ENCODE data around the gene DGKE. TPM values are rescaled to one million over a fixed set of nuclear protein-coding genes. Genes with fewer than 3 reads are reported as not detected.

The DGKE gene
- total RNA-seq, 1 experiment from 2014 or later = 8.5 TPM

DNA sequence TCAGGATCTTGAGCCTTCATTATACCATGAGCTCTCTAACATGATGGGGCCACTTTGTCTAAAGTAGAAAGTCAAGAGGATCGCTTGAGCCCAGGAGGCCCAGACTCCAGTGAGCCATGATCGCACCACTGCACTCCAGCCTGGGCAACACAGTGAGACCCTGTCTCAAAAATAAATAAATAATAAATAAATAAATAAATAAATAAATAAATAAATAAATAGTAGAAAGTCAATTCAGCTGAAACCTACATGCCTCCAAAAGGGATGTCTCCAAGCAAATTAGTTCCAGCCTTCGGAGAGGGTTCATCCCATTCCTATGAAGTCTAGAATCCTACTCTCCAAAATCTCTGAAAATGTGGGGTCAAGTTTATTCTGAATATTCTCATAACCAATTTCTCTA lies 26.2 kb upstream of the DGKE start:
- Mint-ChIP-seq H3K27me3 (ENCODE audit: low read depth) (no peaks in the 10 kb centered on the region), H3K9me3 (no peaks in the 10 kb centered on the region), H3K4me1 (no peaks in the 10 kb centered on the region), H3K4me3 (no peak overlapping the region), H3K27ac (no peak overlapping the region), H3K36me3 (0 out of 2 replicates have a peak, but pooled peaks cover 3% of the 10 kb centered on the region)
- TF ChIP-seq GTF2I (CRISPR knock-in tag; conservative IDR thresholded peaks at IDR 0.05) = no peak
- TF ChIP-seq GABPB1 (CRISPR knock-in tag; IDR thresholded peaks at IDR 0.05) = no peak
- TF ChIP-seq NR3C1 (CRISPR knock-in tag; conservative IDR thresholded peaks at IDR 0.05; ENCODE audit: low read depth) = no peak
- TF ChIP-seq, protein P1, sequence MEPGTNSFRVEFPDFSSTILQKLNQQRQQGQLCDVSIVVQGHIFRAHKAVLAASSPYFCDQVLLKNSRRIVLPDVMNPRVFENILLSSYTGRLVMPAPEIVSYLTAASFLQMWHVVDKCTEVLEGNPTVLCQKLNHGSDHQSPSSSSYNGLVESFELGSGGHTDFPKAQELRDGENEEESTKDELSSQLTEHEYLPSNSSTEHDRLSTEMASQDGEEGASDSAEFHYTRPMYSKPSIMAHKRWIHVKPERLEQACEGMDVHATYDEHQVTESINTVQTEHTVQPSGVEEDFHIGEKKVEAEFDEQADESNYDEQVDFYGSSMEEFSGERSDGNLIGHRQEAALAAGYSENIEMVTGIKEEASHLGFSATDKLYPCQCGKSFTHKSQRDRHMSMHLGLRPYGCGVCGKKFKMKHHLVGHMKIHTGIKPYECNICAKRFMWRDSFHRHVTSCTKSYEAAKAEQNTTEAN (CRISPR knock-in tag; IDR thresholded peaks at IDR 0.05) = no peak
- TF ChIP-seq TEAD1 (CRISPR knock-in tag; IDR thresholded peaks at IDR 0.05) = no peak
- no peak for TF ChIP-seq ZNF423 (CRISPR knock-in tag; IDR thresholded peaks at IDR 0.05)
- no peak for TF ChIP-seq GRHL2 (CRISPR knock-in tag; IDR thresholded peaks at IDR 0.05; ENCODE audit: insufficient replicate concordance, severe bottlenecking)
- TF ChIP-seq, protein P2, sequence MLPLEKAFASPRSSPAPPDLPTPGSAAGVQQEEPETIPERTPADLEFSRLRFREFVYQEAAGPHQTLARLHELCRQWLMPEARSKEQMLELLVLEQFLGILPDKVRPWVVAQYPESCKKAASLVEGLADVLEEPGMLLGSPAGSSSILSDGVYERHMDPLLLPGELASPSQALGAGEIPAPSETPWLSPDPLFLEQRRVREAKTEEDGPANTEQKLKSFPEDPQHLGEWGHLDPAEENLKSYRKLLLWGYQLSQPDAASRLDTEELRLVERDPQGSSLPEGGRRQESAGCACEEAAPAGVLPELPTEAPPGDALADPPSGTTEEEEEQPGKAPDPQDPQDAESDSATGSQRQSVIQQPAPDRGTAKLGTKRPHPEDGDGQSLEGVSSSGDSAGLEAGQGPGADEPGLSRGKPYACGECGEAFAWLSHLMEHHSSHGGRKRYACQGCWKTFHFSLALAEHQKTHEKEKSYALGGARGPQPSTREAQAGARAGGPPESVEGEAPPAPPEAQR (CRISPR knock-in tag; IDR thresholded peaks at IDR 0.05) = no peak
- POLR2A ChIA-PET = no interaction called here
- DNase-seq (ENCODE audit: low spot score) = no peak
- CTCF ChIA-PET = interaction anchor here (0.9 kb wide), 1 partner anchor 12 kb away, joined by 3 read pairs; no protein-coding TSS in a partner anchor
- no peak for ATAC-seq

GRCh38 chr17:56808503-56808902 lies 25.4 kb upstream of the DGKE start:
- H3K36me3 Mint-ChIP-seq = 0 out of 2 replicates have a peak, but pooled peaks cover 3% of the 10 kb centered on the region
- H3K9me3 Mint-ChIP-seq = no peaks in the 10 kb centered on the region
- ChIA-PET CTCF (no interaction called here), POLR2A (no interaction called here)
- ATAC-seq (no peak), DNase-seq (ENCODE audit: low spot score) (no peak)
- no peak overlapping the region for H3K4me3 Mint-ChIP-seq
- peaks cover 3% of the 10 kb centered on the region; the same call in 1 of the 2 replicates for H3K4me1 Mint-ChIP-seq
- TF ChIP-seq TCF7 (CRISPR knock-in tag; IDR thresholded peaks at IDR 0.05; ENCODE audit: low read depth) (no peak), ZNF263 (CRISPR knock-in tag; IDR thresholded peaks at IDR 0.05; ENCODE audit: low read depth) (no peak), ZNF671 (CRISPR knock-in tag; IDR thresholded peaks at IDR 0.05) (no peak), ZNF317 (CRISPR knock-in tag; IDR thresholded peaks at IDR 0.05; ENCODE audit: borderline replicate concordance, low read depth) (no peak), NFATC4 (CRISPR knock-in tag; IDR thresholded peaks at IDR 0.05) (no peak), USF2 (CRISPR knock-in tag; IDR thresholded peaks at IDR 0.05) (no peak), EMX1 (CRISPR knock-in tag; IDR thresholded peaks at IDR 0.05) (no peak), ZNF396 (CRISPR knock-in tag; IDR thresholded peaks at IDR 0.05; ENCODE audit: borderline replicate concordance) (no peak)
- TF ChIP-seq, protein P3, sequence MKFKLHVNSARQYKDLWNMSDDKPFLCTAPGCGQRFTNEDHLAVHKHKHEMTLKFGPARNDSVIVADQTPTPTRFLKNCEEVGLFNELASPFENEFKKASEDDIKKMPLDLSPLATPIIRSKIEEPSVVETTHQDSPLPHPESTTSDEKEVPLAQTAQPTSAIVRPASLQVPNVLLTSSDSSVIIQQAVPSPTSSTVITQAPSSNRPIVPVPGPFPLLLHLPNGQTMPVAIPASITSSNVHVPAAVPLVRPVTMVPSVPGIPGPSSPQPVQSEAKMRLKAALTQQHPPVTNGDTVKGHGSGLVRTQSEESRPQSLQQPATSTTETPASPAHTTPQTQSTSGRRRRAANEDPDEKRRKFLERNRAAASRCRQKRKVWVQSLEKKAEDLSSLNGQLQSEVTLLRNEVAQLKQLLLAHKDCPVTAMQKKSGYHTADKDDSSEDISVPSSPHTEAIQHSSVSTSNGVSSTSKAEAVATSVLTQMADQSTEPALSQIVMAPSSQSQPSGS (CRISPR knock-in tag; IDR thresholded peaks at IDR 0.05; ENCODE audit: borderline replicate concordance, low read depth) = no peak
- TF ChIP-seq, protein P4, sequence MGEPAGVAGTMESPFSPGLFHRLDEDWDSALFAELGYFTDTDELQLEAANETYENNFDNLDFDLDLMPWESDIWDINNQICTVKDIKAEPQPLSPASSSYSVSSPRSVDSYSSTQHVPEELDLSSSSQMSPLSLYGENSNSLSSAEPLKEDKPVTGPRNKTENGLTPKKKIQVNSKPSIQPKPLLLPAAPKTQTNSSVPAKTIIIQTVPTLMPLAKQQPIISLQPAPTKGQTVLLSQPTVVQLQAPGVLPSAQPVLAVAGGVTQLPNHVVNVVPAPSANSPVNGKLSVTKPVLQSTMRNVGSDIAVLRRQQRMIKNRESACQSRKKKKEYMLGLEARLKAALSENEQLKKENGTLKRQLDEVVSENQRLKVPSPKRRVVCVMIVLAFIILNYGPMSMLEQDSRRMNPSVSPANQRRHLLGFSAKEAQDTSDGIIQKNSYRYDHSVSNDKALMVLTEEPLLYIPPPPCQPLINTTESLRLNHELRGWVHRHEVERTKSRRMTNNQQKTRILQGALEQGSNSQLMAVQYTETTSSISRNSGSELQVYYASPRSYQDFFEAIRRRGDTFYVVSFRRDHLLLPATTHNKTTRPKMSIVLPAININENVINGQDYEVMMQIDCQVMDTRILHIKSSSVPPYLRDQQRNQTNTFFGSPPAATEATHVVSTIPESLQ (CRISPR knock-in tag; IDR thresholded peaks at IDR 0.05) = no peak
- TF ChIP-seq, protein P5, sequence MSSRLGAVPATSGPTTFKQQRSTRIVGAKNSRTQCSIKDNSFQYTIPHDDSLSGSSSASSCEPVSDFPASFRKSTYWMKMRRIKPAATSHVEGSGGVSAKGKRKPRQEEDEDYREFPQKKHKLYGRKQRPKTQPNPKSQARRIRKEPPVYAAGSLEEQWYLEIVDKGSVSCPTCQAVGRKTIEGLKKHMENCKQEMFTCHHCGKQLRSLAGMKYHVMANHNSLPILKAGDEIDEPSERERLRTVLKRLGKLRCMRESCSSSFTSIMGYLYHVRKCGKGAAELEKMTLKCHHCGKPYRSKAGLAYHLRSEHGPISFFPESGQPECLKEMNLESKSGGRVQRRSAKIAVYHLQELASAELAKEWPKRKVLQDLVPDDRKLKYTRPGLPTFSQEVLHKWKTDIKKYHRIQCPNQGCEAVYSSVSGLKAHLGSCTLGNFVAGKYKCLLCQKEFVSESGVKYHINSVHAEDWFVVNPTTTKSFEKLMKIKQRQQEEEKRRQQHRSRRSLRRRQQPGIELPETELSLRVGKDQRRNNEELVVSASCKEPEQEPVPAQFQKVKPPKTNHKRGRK (CRISPR knock-in tag; IDR thresholded peaks at IDR 0.05; ENCODE audit: borderline replicate concordance) = no peak
- H3K27ac Mint-ChIP-seq = no peak overlapping the region
- no peaks in the 10 kb centered on the region for H3K27me3 Mint-ChIP-seq (ENCODE audit: low read depth)

Measured in WTC11 (cell line).